Endometrium (tissue), 2 donors: Measurements from ENCODE around the gene FAF1.
"Not testable (repeated sequence)": the region's sequence is repeated elsewhere in the genome, so short reads cannot be mapped to it uniquely, and the experiment has no call there.

Experiments used
- FAIRE-seq: peaks from 2 replicates; lab custom pipeline; 2012; peaks lifted over from hg19 to GRCh38; lab: Jason Lieb, UNC
- donor health status: control.
- donor health status: control.

Gene FAF1

DNA sequence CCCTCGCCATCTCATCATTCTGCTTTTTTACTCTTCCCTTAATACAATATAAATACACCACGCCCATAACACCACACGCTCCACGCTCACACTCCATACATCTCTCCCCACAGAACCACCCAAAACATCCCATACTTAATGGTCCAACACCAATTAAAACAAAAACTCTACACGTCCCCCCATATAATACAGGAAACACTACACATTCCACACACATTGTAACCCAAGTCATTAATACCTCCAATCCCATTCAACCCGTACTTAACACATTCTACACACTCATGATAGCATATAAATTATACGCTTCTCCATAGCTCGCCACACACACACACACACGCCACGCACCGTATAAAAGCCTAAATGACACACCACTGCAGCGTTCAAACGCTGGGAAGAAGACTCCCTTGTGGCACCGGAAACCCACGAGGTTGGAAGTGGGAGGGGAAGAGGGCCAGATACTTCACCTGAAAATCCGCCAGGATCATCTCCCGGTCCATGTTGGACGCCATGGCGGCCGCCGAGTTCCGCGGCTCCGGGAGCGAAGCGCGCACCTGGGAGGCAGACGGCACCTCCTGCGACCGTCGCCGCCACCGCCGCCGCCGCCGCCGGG is 659 bp downstream of the FAF1 start:
- FAIRE-seq: no peak

DNA sequence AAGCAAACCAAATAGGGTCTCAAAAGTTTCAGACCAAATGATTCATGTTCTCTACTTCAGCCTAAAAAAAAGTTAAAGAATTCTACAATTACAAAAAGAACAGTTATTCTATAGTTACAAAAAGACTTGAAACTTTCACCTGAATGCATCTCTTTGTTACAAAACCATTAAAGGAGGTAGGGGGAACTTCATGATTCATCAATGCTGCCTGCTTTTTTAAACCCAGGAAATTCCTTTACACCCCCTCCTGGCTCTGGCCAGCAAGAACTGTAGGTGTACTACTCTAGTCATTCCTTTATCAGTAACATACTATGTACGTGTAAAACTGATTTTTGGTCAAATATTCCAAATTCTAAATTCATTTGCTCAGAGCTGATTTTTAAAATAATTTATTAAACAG is 5.0 kb downstream of the FAF1 start:
- no peak for FAIRE-seq

DNA sequence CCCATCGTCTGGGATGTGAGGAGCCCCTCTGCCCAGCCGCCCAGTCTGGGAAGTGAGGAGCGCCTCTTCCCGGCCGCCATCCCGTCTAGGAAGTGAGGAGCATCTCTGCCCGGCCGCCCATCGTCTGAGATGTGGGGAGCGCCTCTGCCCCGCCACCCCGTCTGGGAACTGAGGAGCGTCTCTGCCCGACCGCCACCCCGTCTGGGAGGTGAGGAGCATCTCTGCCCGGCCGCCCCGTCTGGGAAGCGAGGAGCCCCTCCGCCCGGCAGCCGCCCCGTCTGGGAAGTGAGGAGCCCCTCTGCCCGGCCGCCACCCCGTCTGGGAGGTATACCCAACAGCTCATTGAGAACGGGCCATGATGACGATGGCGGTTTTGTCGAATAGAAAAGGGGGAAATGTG is 7.5 kb downstream of the FAF1 start:
- FAIRE-seq: not testable (repeated sequence)

DNA sequence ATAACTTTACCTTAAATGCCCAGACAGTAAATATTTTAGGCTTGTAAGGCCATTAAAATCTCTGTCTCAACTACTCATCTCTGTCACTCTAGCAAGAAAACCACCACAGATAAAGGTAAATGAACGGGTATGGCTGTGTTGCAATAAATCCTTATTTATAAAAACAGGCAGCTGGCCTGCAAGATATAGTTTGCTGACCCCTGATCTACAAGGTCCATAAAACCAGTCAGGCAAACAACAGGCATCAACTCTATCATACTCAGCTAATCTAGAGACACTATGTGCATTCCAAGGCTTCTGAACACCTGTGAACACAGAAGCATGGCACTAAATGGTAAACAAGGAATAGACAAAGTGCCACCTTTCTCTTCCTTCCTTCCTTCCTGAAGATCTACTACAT is 9.7 kb downstream of the FAF1 start:
- no peak for FAIRE-seq

DNA sequence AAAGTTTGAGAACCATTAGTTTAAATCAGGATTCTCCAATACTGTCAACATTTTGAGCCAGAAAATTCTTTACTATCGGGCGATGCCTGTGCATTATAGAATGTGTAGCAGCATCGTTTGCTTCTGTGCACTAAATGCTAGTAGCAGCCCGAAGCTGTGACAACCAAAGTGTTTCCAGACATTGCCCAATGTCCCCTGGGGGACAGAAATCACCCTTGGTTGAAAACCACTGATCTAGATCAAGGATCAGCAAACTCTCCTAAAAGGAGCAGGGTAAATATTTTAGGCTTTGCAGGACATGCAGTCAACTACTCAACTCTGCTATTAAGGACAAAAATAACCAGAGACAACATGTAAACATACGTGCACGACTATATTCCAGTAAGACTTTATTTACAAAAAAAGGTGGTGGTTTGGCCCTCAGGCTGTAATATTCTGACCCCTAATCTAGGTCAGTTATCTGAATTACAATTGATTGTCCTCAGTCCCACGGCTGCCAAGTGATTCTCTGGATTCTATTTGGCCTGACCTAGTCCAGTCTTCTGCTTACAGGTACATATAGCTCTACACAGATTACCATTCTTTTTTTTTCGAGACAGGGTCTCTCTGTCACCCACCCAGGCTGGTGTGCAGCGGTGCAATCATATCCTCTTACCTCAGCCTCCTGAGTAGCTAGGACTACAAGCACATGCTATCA is 10.6 kb downstream of the FAF1 start:
- no peak for FAIRE-seq

DNA sequence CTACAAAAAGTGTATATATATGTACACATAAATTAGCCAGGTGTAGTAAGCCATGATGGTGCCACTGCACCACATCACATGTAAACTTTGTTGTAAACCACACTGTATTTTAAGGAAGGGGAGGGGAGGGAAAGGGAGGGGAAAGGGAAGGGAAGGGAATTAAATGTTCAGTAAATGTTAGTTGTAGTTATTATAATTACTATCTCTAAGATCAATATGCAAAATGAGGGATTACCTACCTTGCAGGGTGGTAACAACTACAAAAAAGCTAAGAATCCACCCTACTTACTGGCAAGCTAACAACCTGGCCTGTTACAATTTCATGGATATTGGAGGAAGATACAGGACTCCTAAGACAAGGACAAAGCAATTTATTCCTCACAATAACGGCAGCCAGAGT is 17.7 kb downstream of the FAF1 start:
- no peak for FAIRE-seq

DNA sequence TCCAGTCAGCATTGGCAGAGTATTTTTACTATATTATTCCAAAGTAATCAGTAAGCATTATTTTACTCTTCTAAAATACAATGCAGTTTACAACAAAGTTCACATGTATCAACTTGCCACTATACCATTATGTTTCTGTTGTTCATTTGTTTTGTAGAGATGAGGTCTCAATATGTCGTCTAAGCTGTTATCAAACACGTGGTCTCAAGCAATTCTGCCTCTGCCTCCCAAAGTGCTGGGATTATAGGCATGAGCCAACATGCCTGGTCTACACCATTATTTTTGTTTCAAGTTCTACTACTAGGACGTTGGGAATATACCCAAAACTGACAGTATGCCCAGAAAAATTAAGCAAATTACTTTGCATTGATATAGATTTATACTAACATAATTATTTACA is 19.8 kb downstream of the FAF1 start:
- FAIRE-seq: no peak

DNA sequence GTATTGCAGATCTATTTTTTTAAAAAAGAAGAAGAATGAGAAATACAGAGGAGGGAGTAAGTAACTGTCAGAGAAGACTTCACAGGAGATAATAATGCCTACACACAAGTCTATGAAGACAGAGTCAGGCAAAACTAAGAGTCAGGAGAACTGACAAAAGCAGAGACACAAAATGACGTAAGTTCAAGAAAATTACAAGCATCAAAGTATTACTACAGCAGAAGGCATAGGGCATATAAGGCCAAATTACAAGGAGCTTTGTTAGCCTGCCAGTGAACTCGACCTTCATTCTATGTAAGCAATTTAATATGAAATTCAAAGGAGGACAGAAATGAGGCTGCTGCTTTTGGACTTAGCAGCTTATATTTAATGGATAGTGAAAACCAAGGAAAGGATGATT is 23.7 kb downstream of the FAF1 start:
- no peak for FAIRE-seq

DNA sequence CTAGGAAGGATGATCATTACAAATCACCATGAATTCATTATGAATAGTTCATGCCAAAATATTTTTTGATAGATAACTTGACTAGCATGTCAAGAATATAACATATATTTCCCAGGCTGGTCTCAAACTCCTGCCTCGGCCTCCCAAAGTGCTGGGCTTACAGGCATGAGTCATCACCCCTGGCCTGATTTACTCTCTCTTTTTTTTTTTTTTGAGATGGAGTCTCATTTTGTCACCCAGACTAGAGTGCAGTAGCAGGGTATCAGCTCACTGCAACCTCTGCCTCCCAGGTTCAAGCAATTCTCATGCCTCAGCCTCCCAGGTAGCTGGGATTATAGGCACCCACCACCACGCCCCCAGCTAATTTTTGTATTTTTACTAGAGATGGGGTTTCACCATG is 24.8 kb downstream of the FAF1 start:
- not testable (repeated sequence) for FAIRE-seq

DNA sequence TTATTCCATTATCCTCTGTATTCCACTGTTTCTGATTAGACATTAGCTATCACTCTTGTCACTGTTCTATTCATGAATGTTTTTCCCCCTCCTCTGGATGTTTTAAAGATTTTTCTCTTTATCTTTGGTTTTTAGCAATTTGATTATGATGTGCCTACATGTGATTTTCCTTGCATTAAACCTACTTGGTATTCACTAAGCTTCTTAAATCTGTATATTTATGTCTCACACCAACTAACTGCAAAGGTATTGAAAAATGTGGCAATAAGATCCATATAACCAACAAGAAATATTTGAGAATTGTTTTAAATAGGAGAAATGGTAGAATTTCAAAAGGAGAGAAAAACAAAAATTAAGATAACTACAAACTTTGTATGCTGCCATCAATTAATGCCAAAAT is 25.2 kb downstream of the FAF1 start:
- no peak for FAIRE-seq

DNA sequence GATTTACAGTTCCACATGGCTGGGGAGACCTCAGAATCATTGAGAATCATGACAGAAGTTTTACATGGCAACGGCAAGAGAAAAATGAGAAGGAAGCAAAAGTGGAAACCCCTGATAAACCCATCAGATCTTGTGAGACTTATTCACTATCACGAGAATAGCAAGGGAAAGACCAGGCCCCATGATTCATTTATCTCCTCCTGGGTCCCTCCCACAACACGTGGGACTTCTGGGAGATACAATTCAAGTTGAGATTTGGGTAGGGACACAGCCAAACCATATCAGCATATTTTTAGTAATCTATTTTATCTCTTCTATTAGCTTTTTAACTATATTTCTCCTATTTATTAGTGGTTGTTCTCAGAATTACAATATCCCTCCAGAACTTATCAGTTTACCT is 26.3 kb downstream of the FAF1 start:
- not testable (repeated sequence) for FAIRE-seq

DNA sequence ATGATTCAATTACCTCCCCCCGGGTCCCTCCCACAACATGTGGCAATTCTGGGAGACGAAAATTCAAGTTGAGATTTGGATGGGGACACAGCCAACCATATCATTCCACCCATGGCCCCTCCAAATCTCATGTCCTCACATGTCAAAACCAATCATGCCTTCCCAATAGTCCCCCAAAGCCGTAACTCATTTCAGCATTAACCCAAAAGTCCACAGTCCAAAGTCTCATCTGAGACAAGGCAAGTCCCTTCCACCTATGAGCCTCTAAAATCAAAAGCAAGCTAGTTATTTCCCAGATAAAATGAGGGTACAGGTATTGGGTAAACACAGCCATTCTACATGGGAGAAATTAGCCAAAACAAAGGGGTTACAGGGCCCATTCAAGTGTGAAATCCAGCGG is 28.0 kb downstream of the FAF1 start:
- FAIRE-seq: not testable (repeated sequence)

DNA sequence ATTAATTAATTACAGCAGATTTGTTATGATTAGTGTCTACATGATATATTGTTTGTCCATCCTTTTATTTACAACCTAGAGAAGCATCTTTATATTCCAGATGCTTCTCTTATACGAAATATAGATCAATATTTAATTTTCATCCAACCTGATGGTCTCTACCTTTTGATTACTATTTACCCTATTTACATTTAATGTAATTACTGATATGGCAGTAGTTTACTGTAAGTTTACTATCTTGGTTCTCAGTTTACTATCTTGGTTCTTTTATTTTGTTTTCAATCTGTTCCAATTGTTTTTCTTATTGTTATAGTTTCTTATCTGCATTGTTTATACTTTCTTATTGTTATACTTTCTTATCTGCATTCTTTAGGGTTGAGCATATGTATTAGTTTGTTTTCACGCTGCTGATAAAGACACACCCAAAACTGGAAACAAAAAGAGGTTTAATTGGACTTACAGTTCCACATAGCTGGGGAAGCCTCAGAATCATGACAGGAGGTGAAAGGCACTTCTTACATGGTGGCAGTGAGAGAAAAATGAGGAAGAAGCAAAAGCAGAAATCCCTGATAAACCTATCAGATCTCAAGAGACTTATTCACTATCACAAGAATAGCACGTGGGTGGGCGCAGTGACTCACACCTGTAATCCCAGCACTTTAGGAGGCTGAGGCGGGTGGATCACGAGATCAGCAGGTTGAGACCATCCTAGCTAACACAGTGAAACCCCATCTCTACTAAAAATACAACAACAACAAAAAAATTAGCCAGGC is 28.9 kb downstream of the FAF1 start:
- no peak for FAIRE-seq

DNA sequence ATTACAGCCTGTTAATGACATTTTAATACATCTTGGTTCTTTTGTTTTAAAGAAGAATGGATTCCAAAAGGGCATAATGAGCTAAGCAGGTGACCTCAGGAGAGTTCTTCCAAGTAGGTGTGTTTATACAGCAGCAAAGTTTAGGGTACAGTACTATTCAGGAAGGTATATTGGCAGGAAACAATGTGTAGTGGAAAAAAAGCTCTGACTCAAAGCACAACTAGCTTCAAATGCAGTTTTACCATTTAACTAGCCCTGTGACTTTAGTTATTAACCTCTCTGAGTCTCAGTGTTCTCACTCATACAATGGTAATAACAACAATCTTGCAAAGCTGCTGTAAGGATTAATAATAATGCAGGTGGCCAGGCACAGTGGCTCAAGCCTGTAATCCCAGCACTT is 29.9 kb downstream of the FAF1 start:
- no peak for FAIRE-seq

DNA sequence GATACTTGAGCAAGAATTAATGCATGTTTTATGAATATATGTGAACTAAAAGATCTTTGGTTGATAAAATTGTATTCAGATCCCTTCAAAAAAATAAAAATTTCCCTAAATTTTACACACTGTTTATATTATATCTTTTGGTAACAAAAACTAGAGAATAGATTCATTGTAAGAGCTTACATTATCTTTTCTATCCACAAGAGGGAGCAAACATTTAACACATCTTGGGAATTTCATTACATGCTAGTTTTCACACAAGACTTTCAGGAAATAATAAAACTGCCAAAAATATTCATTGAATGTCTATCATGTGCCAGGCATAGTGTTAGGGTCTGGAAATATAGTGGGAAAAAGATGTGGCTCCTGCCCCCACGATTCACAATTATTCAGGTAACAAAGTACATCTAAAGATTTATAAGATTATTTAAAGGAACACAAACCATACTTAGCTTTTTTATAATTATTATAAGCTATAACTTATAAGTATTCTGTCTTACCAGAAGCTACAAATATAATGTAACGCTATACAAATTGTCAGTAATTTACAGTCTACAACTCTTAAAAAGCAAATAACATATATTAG is 30.6 kb downstream of the FAF1 start:
- peak; percentile 88 for FAIRE-seq

DNA sequence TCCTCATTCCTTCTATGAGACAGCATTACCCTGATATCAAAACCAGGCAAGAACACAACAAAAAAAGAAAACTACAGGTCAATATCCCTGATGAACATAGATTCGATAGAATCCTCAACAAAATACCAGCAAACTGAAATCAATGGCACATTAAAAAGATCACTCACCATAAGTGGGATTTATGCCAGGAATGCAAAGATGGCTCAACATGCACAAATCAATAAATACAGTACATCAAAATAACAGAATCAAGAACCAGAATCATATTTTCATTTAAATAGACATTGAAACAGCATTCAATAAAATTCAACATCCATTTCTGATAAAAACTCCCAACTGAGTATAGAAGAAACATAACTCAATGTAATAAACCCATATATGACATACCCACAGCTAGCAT is 36.5 kb downstream of the FAF1 start:
- FAIRE-seq: no peak

DNA sequence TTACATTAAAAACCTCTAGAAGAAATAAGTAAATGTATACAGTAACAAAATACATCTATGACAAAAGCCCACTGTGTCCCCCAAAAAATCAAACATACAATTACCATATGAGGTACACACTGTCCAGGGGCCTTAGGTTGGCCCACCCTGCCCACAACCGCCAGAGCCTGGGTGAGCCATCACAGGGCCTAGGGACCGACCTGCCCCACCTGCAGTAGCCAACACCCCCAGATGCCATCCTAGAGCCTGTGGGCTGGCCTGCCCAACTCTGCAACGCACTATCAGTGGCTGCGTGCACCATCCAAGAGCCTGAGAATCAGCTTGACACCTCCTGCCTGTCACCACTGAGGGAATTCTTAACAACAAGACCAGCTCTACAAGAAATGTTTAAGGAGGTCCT is 39.0 kb downstream of the FAF1 start:
- FAIRE-seq: no peak

DNA sequence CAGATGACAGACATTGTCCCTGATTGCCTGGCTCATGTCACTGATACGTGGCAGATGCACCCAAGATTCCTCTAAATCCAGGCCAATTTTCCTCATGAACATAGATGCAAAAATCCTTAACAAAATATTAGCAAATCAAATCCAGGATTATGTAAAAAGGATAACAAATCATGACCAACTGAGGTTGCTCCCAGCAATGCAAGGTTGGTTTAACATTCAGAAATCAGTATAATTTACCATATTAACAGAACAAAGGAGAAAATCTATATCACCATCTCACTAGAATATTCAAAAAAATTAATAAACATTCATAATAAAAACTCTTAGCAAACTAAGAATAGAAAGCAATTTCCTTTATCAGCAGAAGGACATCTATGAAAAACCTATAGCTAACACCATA is 39.7 kb downstream of the FAF1 start:
- FAIRE-seq: no peak

DNA sequence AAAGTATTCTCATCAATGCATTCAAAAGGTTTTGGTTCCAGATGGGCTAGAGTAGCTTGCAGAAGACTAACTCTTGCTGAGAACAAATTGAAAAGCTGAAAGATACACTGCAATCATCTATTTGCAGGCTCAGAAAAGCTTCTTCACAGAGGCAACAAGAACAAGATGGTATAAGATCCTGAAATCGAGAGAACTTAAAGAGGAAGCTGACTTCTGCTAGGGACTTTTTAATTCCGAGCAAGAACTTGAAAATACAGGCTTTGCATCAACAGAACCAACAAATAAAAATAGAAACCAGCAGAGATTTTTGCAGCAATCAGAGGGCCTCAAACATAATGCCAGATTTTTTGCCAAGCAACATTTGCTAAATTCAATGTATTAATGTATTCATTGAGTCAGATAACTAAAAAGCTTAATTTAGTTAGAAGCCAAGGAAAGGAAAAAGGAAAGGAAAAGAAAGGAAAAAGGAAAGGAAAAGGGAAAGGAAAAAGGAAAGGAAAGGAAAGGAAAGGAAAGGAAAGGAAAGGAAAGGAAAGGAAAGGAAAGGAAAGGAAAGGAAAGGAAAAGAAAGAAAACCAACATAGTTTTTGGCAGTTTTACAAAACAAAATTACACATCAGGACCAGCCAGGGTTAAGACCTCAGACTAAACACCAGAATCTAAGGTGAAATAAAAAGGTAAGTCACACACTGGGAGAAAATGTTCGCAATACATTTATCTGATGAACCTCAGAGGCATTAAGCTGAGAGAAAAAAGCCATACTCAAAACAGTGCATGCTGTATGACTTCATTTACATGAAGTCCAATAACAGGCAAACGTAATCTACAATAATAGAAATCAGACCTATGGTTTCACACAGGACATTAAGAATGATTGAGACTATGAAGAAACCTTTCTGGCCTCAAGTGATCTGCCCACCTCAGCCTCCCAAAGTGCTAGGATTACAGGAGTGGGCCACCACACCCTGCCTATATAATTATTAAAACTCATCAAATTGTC is 42.6 kb downstream of the FAF1 start:
- no peak for FAIRE-seq

DNA sequence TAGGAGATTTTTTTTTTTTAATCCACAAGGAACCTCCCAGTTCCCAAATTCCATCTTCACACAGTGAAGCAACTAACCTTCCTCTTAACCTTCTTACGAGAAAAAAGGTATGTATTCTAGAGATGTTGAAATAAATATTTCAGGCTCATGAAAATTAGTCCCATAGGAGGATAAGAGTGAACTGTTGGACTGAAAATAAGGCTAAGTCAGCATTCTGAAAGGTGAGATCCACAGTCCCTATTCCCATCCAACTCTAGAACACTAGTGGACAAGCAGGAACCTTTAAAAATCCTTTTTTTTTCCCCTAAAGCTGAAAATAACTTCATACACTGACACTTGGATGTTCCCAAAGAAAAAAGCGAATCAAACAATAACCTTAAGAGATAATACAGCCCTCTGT is 44.4 kb downstream of the FAF1 start:
- FAIRE-seq: no peak

DNA sequence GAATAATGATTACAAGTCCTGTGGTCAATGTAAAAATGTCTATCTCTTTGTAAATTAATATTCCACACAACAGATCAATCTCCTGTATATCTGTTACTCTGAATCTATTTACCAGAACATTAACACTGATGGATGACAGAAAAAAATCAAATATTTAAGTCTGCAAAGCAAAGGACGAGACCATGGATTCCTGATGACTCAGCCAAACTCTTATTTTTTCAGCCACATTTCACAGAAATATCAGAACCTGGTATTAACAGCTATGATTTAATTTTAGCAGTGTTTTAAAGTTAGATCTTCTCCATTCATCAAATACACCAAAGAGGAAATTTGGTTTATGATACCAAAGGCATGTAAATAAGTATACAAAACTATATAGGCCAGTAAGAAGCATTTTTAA is 46.1 kb downstream of the FAF1 start:
- FAIRE-seq: no peak

DNA sequence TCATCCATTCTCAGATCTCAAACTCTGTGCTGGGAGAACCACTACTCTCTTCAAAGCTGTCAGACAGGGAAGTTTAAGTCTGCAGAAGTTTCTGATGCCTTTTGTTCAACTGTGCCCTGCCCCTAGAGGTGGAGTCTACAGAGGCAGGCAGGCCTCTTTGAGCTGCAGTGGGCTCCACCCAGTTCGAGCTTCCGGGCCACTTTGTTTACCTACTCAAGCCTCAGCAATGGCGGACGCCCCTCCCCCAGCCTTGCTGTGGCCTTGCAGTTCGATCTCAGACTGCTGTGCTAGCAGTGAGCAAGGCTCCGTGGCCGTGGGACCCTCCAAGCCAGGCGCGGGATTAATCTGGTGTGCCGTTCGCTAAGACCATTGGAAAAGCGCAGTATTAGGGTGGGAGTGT is 49.7 kb downstream of the FAF1 start:
- not testable (repeated sequence) for FAIRE-seq
